GM12801 (cell line): Measurements from ENCODE around the gene DNPH1.

ENCODE experiments used
- CTCF ChIP-seq: IDR thresholded peaks from one replicate; pipeline ENCODE4 v1.5.1; 2011; ENCODE audit warnings: control low read depth; ENCODE audit not compliant: insufficient read length; ENCODE audit errors: extremely low read depth

Gene DNPH1

GRCh38 chr6:43215066-43215465 lies 14.2 kb downstream of the DNPH1 start:
- TF ChIP-seq CTCF = no peak

GRCh38 chr6:43213431-43213830 lies 15.8 kb downstream of the DNPH1 start:
- TF ChIP-seq CTCF = no peak

- TF ChIP-seq CTCF = no peak
Measured at GRCh38 chr6:43211955-43212354, 17.3 kb downstream of the DNPH1 start.

GRCh38 chr6:43207286-43207685 lies 22.0 kb downstream of the DNPH1 start:
- TF ChIP-seq CTCF = no peak

GRCh38 chr6:43205849-43206248 lies 23.4 kb downstream of the DNPH1 start:
- TF ChIP-seq CTCF = no peak

GRCh38 chr6:43204271-43205105 lies 24.8 kb downstream of the DNPH1 start:
- no peak for TF ChIP-seq CTCF

GRCh38 chr6:43203718-43204095 lies 25.6 kb downstream of the DNPH1 start:
- no peak for TF ChIP-seq CTCF
